Activated CD8-positive, alpha-beta memory T cell treated with anti-CD3 and anti-CD28 coated beads for 4 hours (primary cell): ENCODE measurements around the gene IVD.

Experiments used
- DNase-seq, 2 donors: peaks; one replicate each; pipeline ENCODE4 v3.0.0-alpha.2; 2020; ENCODE audit warnings: low read depth in 2 of 2

Gene IVD

DNA sequence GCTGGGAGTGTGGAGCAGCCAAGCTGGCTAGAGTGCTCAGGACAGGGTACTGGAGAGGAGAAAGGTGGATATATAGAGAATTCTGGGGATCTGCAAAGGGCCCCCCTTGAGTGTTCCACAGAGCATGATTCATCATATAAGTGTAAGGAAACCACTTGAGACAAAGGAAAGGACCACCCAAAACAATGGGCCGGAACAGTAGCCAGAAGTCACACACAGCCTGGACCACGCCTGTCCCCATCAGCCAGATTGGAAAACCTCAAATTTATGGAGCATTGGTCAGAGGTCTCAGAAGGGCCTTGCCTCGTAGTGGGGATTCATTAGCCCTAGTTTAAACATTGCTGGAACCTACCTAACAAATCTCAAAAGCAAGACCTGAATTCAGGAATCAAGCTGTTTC lies 28.0 kb upstream of the IVD start:
- DNase-seq = no peak

DNA sequence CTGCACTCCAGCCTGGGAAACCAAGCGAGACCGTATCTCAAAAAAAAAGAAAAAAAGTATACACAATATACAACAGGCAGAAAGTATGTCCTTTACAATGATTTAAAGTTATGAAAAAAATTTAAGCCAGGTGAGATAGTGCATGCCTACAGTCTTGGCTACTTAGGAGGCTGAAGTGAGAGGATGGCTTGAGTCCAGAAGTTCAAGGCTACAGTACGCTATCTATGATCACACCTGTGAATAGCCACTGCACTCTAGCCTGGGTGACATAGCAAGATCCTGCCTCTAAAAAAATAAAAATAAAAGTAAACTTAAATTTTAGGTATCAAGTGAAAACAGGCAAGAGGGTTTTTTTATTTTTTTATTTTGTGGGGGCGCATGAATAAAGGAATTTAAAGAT lies 26.2 kb upstream of the IVD start:
- no peak for DNase-seq

DNA sequence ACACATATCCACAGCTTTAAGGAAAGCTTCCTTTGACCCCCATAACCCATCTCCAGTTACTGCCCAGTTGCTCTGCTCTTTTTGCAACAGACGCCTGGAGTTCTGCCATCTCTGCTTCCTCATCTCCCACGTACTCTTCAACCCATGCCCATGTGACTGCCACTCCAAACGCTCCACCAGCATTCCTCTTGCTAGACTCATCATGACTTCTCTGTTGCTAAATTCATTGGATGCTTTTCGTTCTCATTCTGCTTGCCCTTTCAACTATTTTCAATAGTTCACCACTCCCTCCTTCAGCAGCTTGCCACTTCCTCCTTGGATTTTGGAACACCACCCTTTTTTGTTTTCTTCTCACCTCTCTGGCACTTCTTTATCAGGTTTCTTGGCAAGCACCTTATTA lies 25.7 kb upstream of the IVD start:
- DNase-seq = no peak

DNA sequence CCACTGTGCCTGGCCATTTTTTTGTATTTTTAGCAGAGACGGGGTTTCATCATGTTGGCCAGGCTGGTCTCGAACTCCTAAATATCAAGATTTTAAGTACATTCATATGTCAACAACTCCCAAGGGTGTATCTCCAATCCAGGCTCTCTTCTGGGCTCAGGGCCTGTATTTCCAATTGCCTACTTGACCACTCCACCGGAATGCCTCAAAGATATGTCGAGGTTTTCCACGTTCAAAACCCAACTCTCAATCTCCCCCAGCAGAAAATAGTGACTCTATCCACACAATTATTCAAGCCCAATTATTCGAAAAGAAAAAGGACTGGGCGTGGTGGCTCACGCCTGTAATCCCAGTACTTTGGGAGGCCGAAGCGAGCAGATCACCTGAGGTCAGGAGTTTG lies 25.0 kb upstream of the IVD start:
- no peak for DNase-seq

DNA sequence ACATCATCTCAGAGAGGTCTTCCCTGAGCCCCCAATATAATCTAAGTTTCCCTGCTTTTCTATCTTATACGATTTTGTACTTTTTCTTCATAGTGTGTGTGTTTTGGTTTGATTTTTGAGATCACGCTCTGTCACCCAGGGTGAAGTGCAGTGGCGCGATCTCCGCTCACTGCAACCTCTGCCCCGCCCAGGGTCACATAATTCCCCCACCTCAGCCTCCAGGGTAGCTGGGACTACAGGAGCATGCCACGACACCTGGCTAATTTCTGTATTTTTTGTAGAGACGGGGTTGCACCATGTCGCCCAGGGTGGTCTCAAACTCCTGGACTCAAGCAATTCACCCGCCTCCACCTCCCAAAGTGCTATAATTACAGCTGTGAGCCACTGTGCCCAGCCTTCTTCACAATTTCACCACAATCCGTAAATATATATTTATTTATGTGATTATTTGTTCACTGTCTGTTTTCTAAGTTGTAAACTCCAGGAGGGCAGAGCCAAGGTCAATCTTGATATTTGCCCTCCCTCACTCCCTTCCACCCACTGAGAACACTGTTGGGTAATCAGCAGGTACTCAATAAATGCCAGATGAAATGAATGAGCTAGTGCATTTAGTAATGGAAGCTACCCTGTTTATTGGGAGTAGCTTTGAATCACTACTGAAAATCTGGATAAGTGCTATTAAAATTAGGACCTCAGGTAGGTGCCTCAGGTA lies 23.6 kb upstream of the IVD start:
- DNase-seq = no peak

DNA sequence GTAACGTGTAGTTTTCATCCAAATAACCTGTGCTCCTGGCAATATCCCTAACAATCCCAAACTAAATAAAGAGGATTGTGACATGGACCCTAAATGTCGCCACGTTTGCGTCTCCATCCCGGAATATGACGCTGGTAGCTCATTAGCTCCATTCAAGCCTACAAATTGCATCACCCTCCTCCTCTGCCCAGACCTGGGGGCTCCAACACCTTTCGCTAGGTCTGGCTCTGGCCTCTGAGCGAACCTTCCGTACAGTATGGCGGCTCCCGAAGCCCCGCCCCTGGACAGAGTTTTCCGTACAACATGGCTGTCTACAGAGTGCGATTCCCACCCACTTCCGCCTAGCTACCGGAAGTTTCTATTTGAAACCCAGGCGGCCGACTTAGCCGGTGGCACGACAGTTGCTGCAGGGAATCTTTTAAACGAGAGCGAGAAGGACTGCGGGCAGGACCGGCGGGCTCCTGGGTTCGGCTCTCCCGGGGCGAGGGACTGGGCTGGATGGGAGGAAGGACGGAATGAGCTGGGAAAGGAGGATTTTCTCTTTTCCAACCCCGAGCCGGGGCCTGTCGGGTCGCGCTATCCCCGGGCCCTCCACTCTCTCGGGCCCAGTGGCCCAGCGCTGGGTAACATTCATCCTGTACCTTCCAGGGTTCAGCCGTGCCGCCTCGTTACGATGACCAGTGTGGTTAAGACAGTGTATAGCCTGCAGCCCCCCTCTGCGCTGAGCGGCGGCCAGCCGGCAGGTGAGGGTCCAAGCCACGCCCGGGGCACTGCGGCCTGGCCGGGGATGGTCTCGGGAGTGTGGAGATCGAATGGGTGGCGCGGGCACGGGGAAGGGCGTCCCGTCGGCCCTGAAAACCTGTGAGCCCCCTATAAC lies 22.8 kb upstream of the IVD start, which contains the start of gene KNSTRN:
TSS of gene KNSTRN (plus strand) at position 142 of the 877 bp plus-strand sequence. CDS start at position 257, 115 bp downstream.
- DNase-seq = peak; percentile 82 to 89

DNA sequence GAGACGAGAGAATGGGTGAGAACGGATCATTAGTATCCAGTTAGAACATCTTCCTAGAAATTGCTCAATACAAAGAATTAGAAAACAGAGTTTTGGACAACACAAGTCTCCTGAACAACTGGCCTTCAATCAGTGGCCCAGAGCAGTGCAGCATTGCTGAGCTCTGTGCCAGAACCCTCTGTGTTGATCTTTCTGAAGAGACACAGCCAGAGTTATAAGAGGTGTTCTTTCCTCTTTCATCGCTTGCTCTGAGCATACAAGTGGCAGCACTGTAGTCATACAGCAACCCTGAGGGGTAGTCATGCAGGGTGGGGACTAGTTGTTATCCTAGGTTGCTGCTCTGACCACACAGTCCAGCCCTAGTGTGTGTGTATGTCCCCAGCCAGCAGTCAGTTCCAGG lies 19.1 kb upstream of the IVD start:
- DNase-seq = no peak

DNA sequence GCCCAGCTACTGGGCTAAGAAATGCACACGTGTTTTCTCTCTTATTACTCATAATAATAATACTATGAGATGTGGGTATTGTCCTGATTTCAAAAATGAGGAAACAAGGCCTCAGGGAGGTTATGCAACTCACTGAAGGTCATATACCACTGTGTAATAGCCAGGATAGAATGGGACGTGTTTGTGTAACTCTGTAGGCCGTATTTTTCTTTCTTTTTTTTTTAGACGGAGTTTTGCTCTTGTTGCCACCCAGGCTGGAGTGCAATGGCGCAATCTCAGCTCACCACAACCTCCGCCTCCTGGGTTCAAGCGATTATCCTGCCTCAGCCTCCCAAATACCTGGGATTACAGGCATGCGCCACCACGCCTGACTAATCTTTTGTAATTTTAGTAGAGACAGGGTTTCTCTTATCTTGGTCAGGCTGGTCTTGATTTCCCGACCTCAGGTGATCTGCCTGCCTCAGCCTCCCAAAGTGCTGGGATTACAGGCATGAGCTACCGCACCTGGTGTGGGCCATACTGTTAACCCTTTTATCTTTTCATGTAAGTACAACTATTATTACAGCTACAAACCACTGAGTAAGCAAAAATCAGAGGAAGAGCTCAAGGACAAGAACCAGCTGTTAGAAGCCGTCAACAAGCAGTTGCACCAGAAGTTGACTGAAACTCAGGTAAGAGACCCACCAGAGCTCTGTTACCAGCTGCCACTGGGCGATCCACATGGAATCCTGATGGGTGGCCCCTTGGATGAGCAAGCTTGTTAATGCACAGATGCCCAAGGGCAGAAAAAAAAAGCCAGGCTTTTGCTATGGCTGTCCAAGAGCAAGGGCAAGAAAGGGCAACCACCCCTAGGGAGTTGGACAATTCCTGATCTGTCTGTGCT lies 16.4 kb upstream of the IVD start:
- no peak for DNase-seq

DNA sequence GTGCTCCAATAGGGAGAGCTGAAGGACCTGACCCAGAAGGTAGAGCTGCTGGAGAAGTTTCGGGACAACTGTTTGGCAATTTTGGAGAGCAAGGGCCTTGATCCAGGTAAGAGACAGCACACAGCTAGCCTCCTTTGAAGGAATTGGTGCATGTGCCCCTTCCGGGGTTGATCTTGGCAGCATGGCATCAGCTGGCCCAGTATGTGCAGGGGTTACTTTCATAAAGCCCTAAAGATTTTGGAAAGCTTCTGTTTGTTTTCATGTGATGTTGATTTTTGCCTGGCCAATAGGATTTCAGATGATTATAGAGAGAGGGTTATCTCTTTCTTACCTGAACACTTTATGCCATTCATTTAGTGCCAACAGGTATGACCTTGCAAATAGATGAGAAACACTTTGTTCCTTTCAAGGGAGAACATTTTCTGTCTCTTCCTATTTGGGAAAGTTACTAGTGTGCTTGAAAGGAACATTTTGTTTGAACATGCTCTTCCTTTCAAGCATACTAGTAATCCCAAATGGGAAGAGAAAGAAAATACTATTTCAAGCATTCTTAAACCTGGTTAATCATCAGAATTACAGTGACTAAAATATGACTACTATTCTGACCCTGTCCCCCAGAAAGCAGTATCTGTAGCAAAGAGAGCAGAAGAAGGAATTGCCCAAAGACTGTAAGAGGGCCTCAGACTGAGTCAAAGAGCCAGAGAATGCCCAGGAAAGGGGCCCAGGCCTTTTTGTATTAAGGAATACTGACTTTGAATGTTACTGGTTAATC lies 15.6 kb upstream of the IVD start:
- no peak for DNase-seq

DNA sequence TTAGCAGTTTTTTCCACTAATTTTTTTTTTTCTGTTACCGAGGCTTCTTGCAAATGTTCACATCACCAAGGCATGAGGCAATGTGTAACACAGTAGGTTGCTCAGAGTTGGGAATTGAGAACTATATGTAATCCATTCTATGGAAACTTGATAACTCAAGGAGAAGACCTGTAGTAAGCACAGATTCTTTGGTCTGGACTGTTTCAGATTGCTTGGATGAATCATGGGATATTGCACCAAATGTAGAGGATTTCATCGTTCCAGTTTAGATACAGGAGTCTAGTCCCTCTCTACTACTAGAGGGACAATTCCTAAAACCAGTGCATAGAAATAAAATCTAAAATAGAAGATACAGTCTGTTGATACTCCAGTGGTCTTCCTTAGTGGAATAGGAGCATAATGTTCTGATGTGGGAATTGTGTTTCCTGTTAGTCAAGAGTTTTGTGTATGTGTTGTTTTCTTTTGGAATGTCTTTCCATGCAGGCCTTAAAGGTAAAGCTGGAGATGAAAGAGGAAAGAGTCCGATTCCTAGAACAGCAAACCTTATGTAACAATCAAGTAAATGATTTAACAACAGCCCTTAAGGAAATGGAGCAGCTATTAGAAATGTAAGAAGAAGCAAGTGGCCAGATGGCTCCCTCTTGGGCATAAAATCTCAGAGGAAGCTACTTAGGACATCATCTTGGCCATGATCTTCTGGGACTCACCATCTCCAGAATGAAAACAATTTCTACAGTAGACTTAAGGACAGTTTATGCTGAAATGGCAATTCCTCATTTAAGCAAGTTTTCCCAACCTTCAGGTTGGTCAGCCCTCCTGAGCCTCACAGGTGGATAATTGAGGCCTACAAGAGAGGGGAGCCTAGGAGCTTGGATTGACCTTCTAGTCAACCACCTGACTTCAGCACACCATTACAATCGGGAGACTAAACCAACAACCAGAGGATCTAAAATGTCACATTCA lies 12.3 kb upstream of the IVD start:
- no peak for DNase-seq

DNA sequence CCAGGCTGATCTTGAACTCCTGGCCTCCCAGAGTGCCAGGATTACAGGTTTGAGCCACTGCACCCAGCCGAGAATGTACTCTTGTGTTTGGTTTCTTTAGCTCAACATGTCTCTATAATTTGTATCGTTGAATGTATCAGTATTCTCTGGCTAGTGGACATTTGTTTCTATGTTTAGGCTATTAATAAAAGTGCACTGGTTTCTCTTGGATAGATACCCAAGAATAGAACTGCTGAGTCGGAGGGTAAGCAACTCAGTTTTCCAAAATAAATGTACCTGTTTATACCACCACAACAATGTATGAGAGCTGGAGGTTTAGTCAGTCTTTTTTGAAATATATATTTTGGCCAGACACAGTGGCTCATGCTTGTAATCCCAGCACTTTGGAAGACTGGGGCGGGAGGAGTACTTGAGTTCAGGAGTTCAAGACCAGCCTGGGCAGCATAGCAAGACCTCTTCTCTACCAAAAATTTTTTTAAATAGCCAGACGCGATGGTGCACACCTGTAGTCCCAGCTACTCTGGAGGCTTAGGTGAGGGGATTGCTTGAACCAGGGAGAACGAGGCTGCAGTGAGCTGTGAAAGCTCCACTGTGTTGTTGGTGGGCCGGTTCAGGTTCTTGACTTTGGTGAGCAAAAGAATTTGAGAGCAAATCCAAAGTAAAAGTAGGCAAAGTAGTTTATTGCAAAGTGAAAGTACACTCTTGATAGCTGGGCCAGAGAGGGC lies 7.7 kb upstream of the IVD start:
- no peak for DNase-seq

DNA sequence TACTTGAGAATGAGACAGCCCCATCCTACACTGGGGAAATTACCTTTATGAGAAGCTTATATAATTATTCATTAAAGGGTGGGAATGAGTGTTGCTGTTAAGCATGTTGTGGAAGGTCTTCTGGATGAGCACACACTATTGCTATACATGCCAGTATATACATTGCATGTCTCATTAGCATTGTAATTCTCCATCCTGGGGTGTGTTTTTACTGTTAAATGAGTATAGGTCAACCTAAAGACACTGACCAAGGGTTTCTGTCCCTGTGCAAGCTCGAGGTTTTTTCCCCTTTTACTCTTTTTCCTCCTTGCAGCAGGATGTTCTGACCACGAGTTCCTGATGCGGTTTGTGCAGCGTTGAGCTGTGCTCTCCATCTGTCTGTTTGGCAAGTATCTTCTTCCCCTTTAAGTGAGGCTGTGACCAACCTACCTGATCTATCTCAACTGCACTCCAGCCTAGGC lies 7.2 kb upstream of the IVD start:
- no peak for DNase-seq

DNA sequence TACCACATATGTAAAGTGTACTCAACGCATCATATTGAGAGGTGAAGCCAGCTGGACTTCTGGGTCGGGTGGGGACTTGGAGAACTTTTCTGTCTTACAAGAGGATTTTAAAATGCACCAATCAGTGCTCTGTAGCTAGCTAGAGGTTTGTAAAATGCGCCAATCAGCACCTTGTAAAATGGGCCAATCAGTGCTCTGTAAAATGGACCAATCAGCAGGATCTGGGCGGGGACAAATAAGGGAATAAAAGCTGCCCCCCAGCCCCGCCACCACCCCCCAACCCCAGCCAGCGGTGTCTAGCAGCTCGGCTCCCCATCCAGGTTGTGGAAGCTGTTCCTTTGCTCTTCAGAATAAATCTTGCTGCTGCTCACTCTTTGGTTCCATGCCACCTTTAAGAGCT lies 6.2 kb upstream of the IVD start:
- no peak for DNase-seq

DNA sequence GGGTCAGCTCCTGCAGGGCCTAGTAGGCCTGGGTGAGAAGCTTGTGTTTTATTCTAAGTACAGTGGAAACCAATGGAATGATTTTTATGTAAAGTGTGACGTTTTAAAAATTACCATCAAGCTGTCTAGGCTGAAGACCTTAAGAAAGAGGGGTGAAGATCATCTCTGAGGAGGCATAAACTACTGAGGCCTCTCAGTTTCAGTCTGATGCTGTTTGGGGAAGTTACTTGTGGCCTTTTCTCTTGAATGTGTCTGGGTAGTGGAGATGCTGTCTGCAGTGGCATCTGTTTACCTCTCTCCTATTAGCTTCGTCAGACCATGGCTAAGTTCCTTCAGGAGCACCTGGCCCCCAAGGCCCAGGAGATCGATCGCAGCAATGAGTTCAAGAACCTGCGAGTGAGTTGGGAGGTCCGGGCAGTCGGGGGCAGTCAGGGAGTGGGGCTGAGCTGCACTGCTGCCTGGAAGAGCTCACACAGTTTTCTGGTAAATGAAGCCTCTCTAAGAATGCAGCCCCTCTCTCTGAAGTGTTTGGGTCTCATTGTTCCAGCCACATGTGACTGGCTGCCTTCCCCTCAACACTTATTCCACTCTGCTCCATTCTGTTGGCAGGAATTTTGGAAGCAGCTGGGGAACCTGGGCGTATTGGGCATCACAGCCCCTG lies 1.9 kb downstream of the IVD start:
- DNase-seq = no peak

DNA sequence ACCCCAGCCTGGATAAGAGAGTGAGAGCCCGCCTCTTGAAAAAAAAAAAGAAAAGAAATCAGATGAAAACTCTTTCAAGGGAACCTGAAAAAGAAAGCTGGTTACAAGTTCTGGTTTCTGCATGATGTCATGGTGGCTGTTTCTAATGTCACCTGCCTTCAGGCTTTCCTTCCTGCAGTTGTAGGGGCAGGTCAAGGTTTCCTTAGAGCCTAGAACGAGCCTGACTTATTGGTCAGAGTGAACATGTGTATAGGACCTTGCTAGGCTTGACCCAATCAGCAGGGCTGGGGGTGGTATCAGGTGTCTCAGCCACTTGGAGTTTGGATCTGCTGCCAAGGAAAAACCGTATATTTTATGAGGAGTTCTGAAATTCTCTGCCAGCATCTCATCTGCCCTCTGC lies 3.8 kb downstream of the IVD start:
- no peak for DNase-seq

DNA sequence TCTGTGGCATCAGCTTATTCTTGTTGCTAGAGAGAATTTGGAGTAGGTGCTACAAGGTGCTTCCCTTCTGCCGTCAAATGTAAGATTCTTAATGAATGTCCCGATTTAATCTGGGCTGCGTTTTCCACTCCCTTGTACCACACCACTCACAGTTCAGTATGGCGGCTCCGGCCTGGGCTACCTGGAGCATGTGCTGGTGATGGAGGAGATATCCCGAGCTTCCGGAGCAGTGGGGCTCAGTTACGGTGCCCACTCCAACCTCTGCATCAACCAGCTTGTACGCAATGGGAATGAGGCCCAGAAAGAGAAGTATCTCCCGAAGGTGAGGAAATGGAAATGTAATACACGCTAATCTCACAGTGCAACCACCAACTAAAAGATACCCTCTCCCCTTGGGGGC lies 4.9 kb downstream of the IVD start:
- DNase-seq = no peak

DNA sequence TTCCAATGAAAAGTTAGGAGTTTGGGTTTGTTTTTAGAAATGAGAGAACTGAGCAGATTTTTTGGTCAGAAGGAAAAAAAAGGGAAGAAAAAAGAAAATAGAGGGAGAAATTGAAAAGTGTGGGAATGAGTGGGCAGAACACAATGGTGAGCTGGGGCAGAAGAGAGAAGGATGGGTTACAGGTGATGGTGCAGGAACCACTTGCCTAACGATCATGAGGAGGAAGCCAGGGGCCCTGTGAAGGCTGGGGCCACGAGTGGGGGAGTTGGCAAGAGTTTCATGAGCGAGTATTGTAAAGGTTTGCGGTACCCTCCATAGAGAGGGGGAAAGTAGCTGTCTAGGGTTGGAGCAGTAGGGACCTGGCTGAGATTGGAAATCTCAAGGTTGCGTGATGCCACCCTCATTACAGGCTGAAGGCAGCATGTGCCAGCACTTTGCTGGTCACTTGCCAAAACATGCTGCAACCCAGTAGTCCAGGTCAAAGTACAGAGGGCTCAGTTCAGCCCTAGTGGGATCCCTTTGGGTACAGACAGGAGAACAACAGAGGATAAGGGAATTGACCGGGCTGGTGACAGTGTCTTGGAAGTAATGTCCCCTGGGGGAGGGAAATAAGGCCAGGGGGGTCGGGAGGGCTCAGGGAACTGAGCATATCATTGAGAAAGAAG lies 6.6 kb downstream of the IVD start:
- DNase-seq = no peak

DNA sequence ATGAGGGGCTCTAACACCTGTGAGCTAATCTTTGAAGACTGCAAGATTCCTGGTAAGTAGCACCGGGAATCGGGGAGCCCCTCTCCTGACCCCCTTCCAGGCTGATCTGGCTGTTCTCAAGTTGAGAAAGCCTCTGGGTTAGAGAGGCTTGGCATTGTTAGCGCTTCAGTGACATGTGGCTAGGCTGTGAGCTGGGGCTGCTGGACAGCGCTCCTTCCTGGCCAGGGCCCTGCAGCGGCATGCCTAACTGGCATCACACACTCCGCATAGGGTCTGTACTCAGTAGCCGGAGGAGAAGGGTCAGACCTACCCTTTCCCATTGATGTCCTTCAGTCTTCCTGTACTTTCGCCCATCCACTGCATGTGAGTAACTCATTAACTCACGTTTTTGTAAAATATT lies 7.4 kb downstream of the IVD start:
- no peak for DNase-seq
